HAP-1 (cell line): ENCODE data around the gene NECTIN4.
"Not testable (repeated sequence)": the region's sequence is repeated elsewhere in the genome, so short reads cannot be mapped to it uniquely, and the experiment has no call there.

ENCODE experiments used
- DNase-seq, 2 experiments: peaks; one replicate each; pipeline ENCODE4 v3.0.0-alpha.2; 2016 to 2020; ENCODE audit warnings: low spot score in 2 of 2
- H3K27me3 ChIP-seq: fragments of 250-450 bp; sonication (Bioruptor Pico); 2 replicates; pipeline ENCODE4 v1.5.1; 2020; ENCODE audit warnings: low read depth, mild to moderate bottlenecking, moderate library complexity
- H3K36me3 ChIP-seq: fragments of 250-450 bp; sonication (Bioruptor Pico); replicated peaks from 2 replicates; pipeline ENCODE4 v1.5.1; 2020; ENCODE audit warnings: mild to moderate bottlenecking
- H3K4me1 ChIP-seq: fragments of 250-450 bp; sonication (Bioruptor Pico); 2 replicates; pipeline ENCODE4 v1.5.1; 2020; ENCODE audit warnings: mild to moderate bottlenecking
- H3K4me3 ChIP-seq: fragments of 250-450 bp; sonication (Bioruptor Pico); 2 replicates; pipeline ENCODE4 v1.5.1; 2020; ENCODE audit warnings: mild to moderate bottlenecking, moderate library complexity
- H3K9me3 ChIP-seq: fragments of 250-450 bp; sonication (Bioruptor Pico); 2 replicates; pipeline ENCODE4 v1.5.1; 2020; ENCODE audit warnings: mild to moderate bottlenecking, moderate library complexity
- in situ Hi-C: fragments of 300-500 bp; cut with MboI; formaldehyde crosslinking; loops from 3 replicates; pipeline ENCODE4 v1.14.3; 2020; ENCODE audit warnings: low sequenced_read_pairs, inconsistent platforms, mixed read lengths

Gene NECTIN4

GRCh38 chr1:161119092-161119903 is 29.9 kb upstream of the NECTIN4 start:
- Histone ChIP-seq H3K4me3 (peak overlapping the region; percentile 91), H3K4me1 (peaks cover 14% of the 10 kb centered on the region), H3K9me3 (no peaks in the 10 kb centered on the region), H3K27me3 (no peaks in the 10 kb centered on the region), H3K36me3 (peaks cover 52% of the 10 kb centered on the region)
- peak; percentile 52 to 65 for DNase-seq
- in situ Hi-C loops = no loop called here

- Histone ChIP-seq H3K4me1 (peaks cover 14% of the 10 kb centered on the region), H3K9me3 (no peaks in the 10 kb centered on the region), H3K36me3 (peaks cover 42% of the 10 kb centered on the region), H3K27me3 (no peaks in the 10 kb centered on the region), H3K4me3 (peak within 1 kb of the TSS; percentile 91)
- DNase-seq = peak; percentile 83 to 91
- in situ Hi-C loops = no loop called here
These were observed 28.6 kb upstream of the NECTIN4 start, which contains the start of the genes NIT1 and PFDN2 for GRCh38 chr1:161117759-161118581. NIT1 (plus strand) TSS chr1:161118105; CDS start chr1:161118177, 72 bp downstream. PFDN2 (minus strand) TSS chr1:161118037; CDS start chr1:161118026, 11 bp downstream.

GRCh38 chr1:161115961-161116360 is 26.6 kb upstream of the NECTIN4 start:
- H3K9me3 ChIP-seq, DNase-seq, in situ Hi-C loops, H3K27me3 ChIP-seq, H3K4me3 ChIP-seq: not testable (repeated sequence)
- peaks cover 22% of the 10 kb centered on the region for H3K36me3 ChIP-seq
- peaks cover 14% of the 10 kb centered on the region for H3K4me1 ChIP-seq

GRCh38 chr1:161115132-161115711 is 25.9 kb upstream of the NECTIN4 start:
- peaks cover 14% of the 10 kb centered on the region for H3K4me1 ChIP-seq
- H3K9me3 ChIP-seq = no peaks in the 10 kb centered on the region
- peaks cover 15% of the 10 kb centered on the region for H3K36me3 ChIP-seq
- DNase-seq = no peak
- no peaks in the 10 kb centered on the region for H3K27me3 ChIP-seq
- H3K4me3 ChIP-seq = no peak overlapping the region
- in situ Hi-C loops = no loop called here

GRCh38 chr1:161114556-161114955 is 25.2 kb upstream of the NECTIN4 start:
- H3K9me3 ChIP-seq = no peaks in the 10 kb centered on the region
- peaks cover 14% of the 10 kb centered on the region for H3K4me1 ChIP-seq
- no peak overlapping the region for H3K4me3 ChIP-seq
- no peaks in the 10 kb centered on the region for H3K27me3 ChIP-seq
- in situ Hi-C loops = no loop called here
- no peak for DNase-seq
- peaks cover 8% of the 10 kb centered on the region; the same call in 1 of the 2 replicates for H3K36me3 ChIP-seq

- DNase-seq = no peak
- Histone ChIP-seq H3K4me3 (no peak overlapping the region), H3K9me3 (no peaks in the 10 kb centered on the region), H3K36me3 (peaks cover 8% of the 10 kb centered on the region; the same call in 1 of the 2 replicates), H3K4me1 (peaks cover 8% of the 10 kb centered on the region), H3K27me3 (no peaks in the 10 kb centered on the region)
- in situ Hi-C loops = no loop called here
These were observed 24.6 kb upstream of the NECTIN4 start for GRCh38 chr1:161113915-161114314.

GRCh38 chr1:161111527-161111926 is 22.2 kb upstream of the NECTIN4 start:
- in situ Hi-C loops = no loop called here
- DNase-seq = no peak
- Histone ChIP-seq H3K4me3 (no peak overlapping the region), H3K4me1 (peaks cover 5% of the 10 kb centered on the region; the same call in 1 of the 2 replicates), H3K9me3 (no peaks in the 10 kb centered on the region), H3K36me3 (peaks cover 5% of the 10 kb centered on the region), H3K27me3 (no peaks in the 10 kb centered on the region)

GRCh38 chr1:161111117-161111516 is 21.8 kb upstream of the NECTIN4 start:
- Histone ChIP-seq H3K9me3 (no peaks in the 10 kb centered on the region), H3K27me3 (no peaks in the 10 kb centered on the region), H3K4me1 (peaks cover 5% of the 10 kb centered on the region; the same call in 1 of the 2 replicates), H3K36me3 (peaks cover 8% of the 10 kb centered on the region), H3K4me3 (no peak overlapping the region)
- in situ Hi-C loops = no loop called here
- DNase-seq = no peak

- no peak overlapping the region for H3K4me3 ChIP-seq
- H3K4me1 ChIP-seq = no peaks in the 10 kb centered on the region
- peaks cover 14% of the 10 kb centered on the region for H3K36me3 ChIP-seq
- no peak for DNase-seq
- no peaks in the 10 kb centered on the region for H3K9me3 ChIP-seq
- in situ Hi-C loops = no loop called here
- no peaks in the 10 kb centered on the region for H3K27me3 ChIP-seq
These were observed 17.1 kb upstream of the NECTIN4 start for GRCh38 chr1:161106431-161106830.

- no peak overlapping the region for H3K4me3 ChIP-seq
- in situ Hi-C loops = no loop called here
These were observed 11.2 kb upstream of the NECTIN4 start for GRCh38 chr1:161100556-161100955.

GRCh38 chr1:161099090-161099802 is 9.9 kb upstream of the NECTIN4 start:
- Histone ChIP-seq H3K4me1 (no peaks in the 10 kb centered on the region), H3K4me3 (no peak overlapping the region), H3K9me3 (no peaks in the 10 kb centered on the region), H3K27me3 (no peaks in the 10 kb centered on the region), H3K36me3 (peaks cover 28% of the 10 kb centered on the region)
- no peak for DNase-seq
- in situ Hi-C loops = loop anchor here (10.0 kb wide), 2 partner anchors 104 to 374 kb away; no protein-coding TSS in a partner anchor

More at GRCh38 chr1:161100556-161100955, 11.2 kb upstream of the NECTIN4 start:
- H3K4me1 ChIP-seq = no peaks in the 10 kb centered on the region
- DNase-seq = no peak
- H3K9me3 ChIP-seq = no peaks in the 10 kb centered on the region
- no peaks in the 10 kb centered on the region for H3K27me3 ChIP-seq
- peaks cover 28% of the 10 kb centered on the region for H3K36me3 ChIP-seq

- no peak for DNase-seq
- H3K36me3 ChIP-seq = peaks cover 28% of the 10 kb centered on the region
- no peaks in the 10 kb centered on the region for H3K4me1 ChIP-seq
- H3K4me3 ChIP-seq = no peak within 1 kb of the TSS
- no peaks in the 10 kb centered on the region for H3K27me3 ChIP-seq
- in situ Hi-C loops = loop anchor here (10.0 kb wide), 2 partner anchors 104 to 374 kb away; no protein-coding TSS in a partner anchor
- no peaks in the 10 kb centered on the region for H3K9me3 ChIP-seq
These were observed 9.1 kb upstream of the NECTIN4 start, which contains the start of gene KLHDC9 for GRCh38 chr1:161098210-161099068. KLHDC9 (plus strand) TSS chr1:161098361; CDS start chr1:161098536, 175 bp downstream.
